Measurements from ENCODE around the gene MRPL21. TPM values are rescaled to one million over a fixed set of nuclear protein-coding genes. Genes with fewer than 3 reads are reported as not detected.

MRPL21 gene
- total and polyA plus RNA-seq, 9 of the 15 experiments (the other 6 are each of a cell fraction or from before 2014, with no cell fraction given): 196 to 618 (median 232) TPM

- no peak for TF ChIP-seq NCOA4 (IDR thresholded peaks at IDR 0.05; ENCODE audit: partially characterized antibody)
- no peak for TF ChIP-seq RHOXF2B (CRISPR knock-in tag; conservative IDR thresholded peaks at IDR 0.05)
- TF ChIP-seq HDAC6 (IDR thresholded peaks at IDR 0.05; ENCODE audit: low read depth, low read length): no peak
- TF ChIP-seq E2F1 (CRISPR knock-in tag; IDR thresholded peaks at IDR 0.05): no peak
- TF ChIP-seq POU5F1 (IDR thresholded peaks at IDR 0.05; ENCODE audit: borderline replicate concordance, low read depth, low read length, partially characterized antibody): no peak
- TF ChIP-seq THAP7 (CRISPR knock-in tag; IDR thresholded peaks at IDR 0.05): peak; percentile 95
- no peak for TF ChIP-seq NELFE (IDR thresholded peaks at IDR 0.05; ENCODE audit: insufficient read depth, insufficient read length)
- no peak for TF ChIP-seq RBM17 (IDR thresholded peaks at IDR 0.05; ENCODE audit: borderline replicate concordance, low read depth, low read length)
- peak; percentile 80; the same call in 1 of the 2 replicates for TF ChIP-seq ZNF583 (CRISPR knock-in tag; IDR thresholded peaks at IDR 0.05)
- TF ChIP-seq ZBTB34 (CRISPR knock-in tag; IDR thresholded peaks at IDR 0.05): no peak
- 0 out of 2 replicates have a peak, but pooled peaks have one; percentile 65 for TF ChIP-seq NR4A1 (CRISPR knock-in tag; IDR thresholded peaks at IDR 0.05)
- TF ChIP-seq NR4A1 (tag; IDR thresholded peaks at IDR 0.05): 0 out of 2 replicates have a peak, but pooled peaks have one; percentile 40
- peak; percentile 90 for TF ChIP-seq GMEB1 (CRISPR knock-in tag; IDR thresholded peaks at IDR 0.05)
- TF ChIP-seq POLR2AphosphoS5 (IDR thresholded peaks at IDR 0.05; ENCODE audit: control insufficient read depth, insufficient read depth, low read depth, low read length): peak; percentile 92
- no peak for TF ChIP-seq ZNF696 (CRISPR knock-in tag; conservative IDR thresholded peaks at IDR 0.05)
- no peak for TF ChIP-seq GTF2B (IDR thresholded peaks at IDR 0.05; ENCODE audit: extremely low read depth, insufficient read length)
- TF ChIP-seq DMBX1 (CRISPR knock-in tag; IDR thresholded peaks at IDR 0.05; ENCODE audit: borderline replicate concordance): peak; percentile 75; the same call in 1 of the 2 replicates
- peak; percentile 73; the same call in 1 of the 2 replicates for TF ChIP-seq SMARCA5 (IDR thresholded peaks at IDR 0.05)
- no peak for TF ChIP-seq MCM5 (IDR thresholded peaks at IDR 0.05; ENCODE audit: low read depth)
- TF ChIP-seq HES1 (IDR thresholded peaks at IDR 0.05; ENCODE audit: low read depth): no peak
These were observed at the start of gene MRPL21, which contains the start of gene IGHMBP2 (continued) for GRCh38 chr11:68903288-68904247.

Measured in K562 (cell line).